Measurements from ENCODE around the gene IFI27.
"Not testable (repeated sequence)": the region's sequence is repeated elsewhere in the genome, so short reads cannot be mapped to it uniquely, and the experiment has no call there.

The IFI27 gene

DNA sequence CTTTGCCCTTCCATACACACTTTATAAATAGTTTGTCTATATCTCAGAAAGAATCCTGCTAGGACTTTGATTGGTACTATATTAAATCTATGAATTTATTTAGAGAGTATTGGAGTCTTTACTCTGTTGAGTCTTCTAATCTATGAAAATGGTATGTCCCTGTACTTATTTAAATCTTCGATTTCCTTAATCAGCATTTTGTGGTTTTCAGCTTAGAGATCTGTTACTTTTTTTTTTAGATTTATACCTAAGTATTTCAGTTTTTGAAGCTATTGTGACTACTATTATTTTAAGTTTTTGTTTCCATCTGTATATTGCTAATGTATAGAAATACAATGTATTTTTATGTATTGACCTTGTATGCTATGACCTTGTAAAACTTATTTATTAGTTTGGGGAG is 32.3 kb downstream of the IFI27 start:
- no peak for ATAC-seq
- Mint-ChIP-seq H3K36me3 (ENCODE audit: low read depth) (no peaks in the 10 kb centered on the region), H3K4me3 (no peak overlapping the region), H3K27me3 (no peaks in the 10 kb centered on the region), H3K27ac (no peak overlapping the region), H3K9me3 (no peaks in the 10 kb centered on the region), H3K4me1 (peaks cover 13% of the 10 kb centered on the region)
- DNase-seq, result no peak

DNA sequence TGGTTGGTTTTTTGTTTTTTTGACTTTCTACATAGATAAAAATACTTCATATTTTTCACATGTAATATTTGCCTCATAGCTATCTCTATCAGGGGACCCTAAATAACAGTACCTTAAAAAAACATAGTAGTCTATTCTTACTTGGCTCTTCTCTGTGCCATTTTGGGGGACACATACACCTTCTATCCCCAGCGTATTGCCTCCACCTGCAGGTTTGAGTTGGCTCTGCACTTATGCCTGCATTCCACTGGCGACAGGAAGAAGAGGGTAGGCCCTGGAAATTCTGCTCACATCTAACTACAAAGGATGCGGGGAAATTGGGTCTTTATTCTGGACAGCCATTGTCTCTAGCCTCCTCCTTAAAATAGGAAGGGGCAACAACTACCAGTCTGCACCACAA is 32.7 kb downstream of the IFI27 start:
- Mint-ChIP-seq H3K4me1 (peaks cover 13% of the 10 kb centered on the region), H3K4me3 (no peak overlapping the region), H3K36me3 (ENCODE audit: low read depth) (no peaks in the 10 kb centered on the region), H3K27ac (no peak overlapping the region), H3K27me3 (no peaks in the 10 kb centered on the region), H3K9me3 (no peaks in the 10 kb centered on the region)
- no peak for DNase-seq
- peak; percentile 40 for ATAC-seq

DNA sequence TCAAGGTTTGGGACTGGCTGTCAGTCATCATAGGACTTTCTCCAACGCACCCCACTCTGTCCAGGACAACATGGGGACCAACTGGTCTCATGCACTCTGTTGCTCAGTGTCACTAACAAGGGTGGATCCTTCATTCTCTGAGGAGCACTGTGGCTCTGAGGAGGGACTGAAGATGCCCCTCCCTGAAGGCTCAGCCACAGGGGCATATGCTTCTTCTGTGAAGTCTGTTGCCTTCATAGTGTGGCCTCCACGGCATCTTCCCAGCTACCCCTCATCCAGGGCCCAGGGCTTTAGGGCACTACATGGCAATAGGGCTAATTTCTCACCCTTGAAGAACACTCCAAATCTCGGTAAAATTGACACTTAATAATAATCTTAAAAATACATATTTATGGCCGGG is 33.2 kb downstream of the IFI27 start:
- peaks cover 13% of the 10 kb centered on the region for H3K4me1 Mint-ChIP-seq
- H3K27ac Mint-ChIP-seq, result no peak overlapping the region
- DNase-seq, result no peak
- no peak overlapping the region for H3K4me3 Mint-ChIP-seq
- no peaks in the 10 kb centered on the region for H3K9me3 Mint-ChIP-seq
- no peak for ATAC-seq
- H3K27me3 Mint-ChIP-seq, result no peaks in the 10 kb centered on the region
- no peaks in the 10 kb centered on the region for H3K36me3 Mint-ChIP-seq (ENCODE audit: low read depth)

DNA sequence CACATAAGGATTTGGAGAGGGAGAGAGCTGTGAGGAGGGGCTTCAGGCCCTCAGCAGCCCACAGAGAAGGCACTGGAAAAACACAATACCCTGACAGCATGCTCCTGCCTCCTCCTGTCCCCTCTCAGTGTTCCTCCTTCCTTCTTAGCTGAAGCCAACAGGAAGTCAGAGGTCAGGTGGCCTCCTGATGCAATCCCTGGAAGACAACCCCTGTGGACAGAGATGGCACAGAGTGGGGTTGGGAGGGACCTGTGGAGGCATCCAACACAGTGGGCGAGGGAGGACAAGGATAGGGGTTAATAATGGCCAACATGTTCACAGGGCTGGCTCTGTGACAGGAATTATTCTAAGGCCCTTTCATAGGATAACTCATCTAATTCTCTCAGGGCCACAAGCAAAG is 34.2 kb downstream of the IFI27 start:
- Mint-ChIP-seq H3K4me3 (no peak overlapping the region), H3K27me3 (no peaks in the 10 kb centered on the region), H3K36me3 (ENCODE audit: low read depth) (no peaks in the 10 kb centered on the region), H3K27ac (peak overlapping the region; percentile 47), H3K9me3 (no peaks in the 10 kb centered on the region), H3K4me1 (peaks cover 13% of the 10 kb centered on the region)
- ATAC-seq (no peak), DNase-seq (no peak)

DNA sequence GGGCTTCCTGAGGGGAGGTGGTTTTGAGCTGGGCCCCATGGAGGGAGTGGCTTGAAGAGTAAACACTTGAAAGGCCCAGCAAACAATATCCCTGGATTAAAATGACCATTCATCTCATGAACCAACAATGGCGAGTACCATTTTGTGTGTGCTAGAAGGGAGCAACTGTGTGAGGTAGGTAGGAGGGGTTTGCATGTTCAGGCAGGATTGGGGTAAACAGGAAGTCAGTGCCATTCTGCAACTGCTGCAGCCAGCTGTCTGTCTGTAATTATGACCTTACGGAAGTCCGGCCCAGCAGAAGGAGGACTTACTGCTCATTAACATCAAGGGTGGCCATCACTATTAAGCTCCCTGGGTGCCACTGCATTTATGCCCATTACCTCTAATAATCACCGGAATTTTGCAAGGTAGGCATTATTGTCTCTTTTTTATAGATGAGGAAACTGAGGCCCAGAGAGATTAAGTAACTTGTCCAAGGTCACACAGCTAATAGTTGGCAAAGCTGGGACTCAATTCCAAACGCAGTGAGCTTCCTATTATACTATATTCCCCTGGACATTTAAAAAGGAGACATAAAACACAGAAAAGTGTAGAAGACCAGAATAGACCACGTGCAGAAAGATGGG is 35.5 kb downstream of the IFI27 start:
- H3K27me3 Mint-ChIP-seq, result peaks cover 2% of the 10 kb centered on the region
- no peak overlapping the region for H3K4me3 Mint-ChIP-seq
- H3K9me3 Mint-ChIP-seq, result no peaks in the 10 kb centered on the region
- H3K4me1 Mint-ChIP-seq, result peaks cover 13% of the 10 kb centered on the region
- H3K36me3 Mint-ChIP-seq (ENCODE audit: low read depth), result no peaks in the 10 kb centered on the region
- no peak for DNase-seq
- ATAC-seq, result no peak
- H3K27ac Mint-ChIP-seq, result no peak overlapping the region

DNA sequence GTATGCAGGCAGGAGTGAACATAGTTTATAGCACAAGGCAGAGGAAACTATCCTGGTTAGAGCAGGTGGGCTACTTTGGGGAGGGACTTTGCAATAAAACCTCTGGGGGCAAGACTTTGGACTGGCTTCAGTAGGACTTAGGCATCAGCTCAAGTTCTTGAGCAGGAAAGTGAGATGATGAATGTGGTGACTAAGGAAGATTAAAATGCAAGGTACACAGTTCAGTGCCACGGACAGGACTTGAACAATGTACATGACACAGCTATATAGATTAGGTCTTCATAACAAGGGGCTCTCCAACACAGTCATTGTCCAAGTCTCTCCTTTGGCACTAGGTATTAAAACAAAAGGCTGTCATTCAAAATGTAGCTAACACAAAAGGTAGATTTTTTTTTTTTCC is 42.1 kb downstream of the IFI27 start:
- Mint-ChIP-seq H3K9me3 (no peaks in the 10 kb centered on the region), H3K36me3 (ENCODE audit: low read depth) (no peaks in the 10 kb centered on the region), H3K27me3 (peaks cover 4% of the 10 kb centered on the region), H3K27ac (no peak overlapping the region), H3K4me1 (peaks cover 5% of the 10 kb centered on the region), H3K4me3 (no peak overlapping the region)
- ATAC-seq, result no peak
- DNase-seq, result no peak

DNA sequence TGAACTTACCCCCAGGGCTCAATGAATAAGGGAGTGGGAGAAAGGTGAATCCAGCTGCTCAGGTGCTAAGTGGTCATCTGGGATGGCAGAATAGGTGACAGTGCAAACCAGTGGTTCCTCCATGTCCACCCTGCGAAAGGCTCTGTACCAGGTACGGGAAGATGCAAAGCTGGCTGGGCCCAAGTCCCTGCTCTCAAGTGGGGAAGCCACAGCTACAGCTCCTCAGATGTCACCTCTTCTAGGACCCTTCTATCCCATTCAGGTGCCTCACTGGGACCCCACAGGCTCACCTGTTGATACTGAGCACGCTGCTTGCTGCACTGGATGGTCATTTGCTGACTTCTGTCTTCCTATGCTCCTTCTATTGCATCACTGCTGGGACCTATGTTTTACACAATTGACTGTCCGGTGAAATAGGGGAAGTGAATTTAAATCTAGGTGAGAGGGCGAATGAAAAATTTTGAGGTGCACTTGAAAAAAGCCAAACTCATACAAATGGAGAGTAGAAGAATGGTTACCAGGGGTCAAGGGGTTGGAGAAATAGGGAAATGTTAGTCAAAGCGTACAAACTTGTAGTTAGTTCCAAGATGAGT is 43.3 kb downstream of the IFI27 start:
- ATAC-seq (no peak), DNase-seq (no peak)
- Mint-ChIP-seq H3K4me3 (no peak overlapping the region), H3K27ac (no peak overlapping the region), H3K36me3 (ENCODE audit: low read depth) (no peaks in the 10 kb centered on the region), H3K9me3 (no peaks in the 10 kb centered on the region), H3K27me3 (peaks cover 4% of the 10 kb centered on the region), H3K4me1 (peaks cover 16% of the 10 kb centered on the region)

DNA sequence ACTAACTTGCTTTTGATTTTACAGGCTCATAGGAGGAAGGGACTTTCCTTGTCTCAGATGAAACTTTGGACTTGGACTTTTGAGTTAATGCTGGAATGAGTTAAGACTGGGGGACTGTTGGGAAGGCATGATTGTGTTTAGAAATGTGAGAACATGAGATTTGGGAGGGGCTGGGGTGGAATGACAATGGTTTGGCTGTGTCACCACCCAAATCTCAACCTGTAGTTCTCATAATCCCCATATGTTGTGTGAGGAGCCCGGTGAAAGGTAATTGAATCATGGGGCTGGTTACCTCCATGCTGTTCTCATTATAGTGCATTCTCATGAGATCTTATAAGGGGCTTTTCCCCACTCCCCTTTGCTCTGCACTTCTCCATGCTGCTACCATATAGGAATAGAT is 45.6 kb downstream of the IFI27 start:
- ATAC-seq; H3K27me3 Mint-ChIP-seq; H3K27ac Mint-ChIP-seq; H3K36me3 Mint-ChIP-seq (ENCODE audit: low read depth); DNase-seq; H3K9me3 Mint-ChIP-seq; H3K4me3 Mint-ChIP-seq: not testable (repeated sequence)
- peaks cover 23% of the 10 kb centered on the region for H3K4me1 Mint-ChIP-seq

DNA sequence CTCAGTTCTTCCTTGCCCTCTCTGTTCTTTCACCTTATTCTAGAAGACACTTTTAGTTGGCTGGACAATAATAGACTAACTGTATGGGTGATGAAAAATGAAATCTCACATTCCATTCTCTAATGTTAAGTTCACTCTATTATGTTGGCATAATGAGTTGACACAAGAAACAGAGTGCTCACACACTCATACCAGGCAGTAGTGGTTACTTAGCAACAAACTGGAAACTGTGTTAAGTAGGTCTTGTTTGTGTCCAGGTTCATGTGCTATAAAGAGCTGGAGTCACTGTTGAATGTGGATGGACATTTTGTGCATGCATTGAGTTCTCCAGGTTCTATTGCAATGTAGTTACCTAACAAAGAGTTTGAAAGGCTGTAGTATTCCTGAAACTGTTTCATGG is 46.7 kb downstream of the IFI27 start:
- peaks cover 2% of the 10 kb centered on the region for H3K27me3 Mint-ChIP-seq
- no peaks in the 10 kb centered on the region for H3K9me3 Mint-ChIP-seq
- no peak overlapping the region for H3K27ac Mint-ChIP-seq
- no peak for DNase-seq
- no peak overlapping the region for H3K4me3 Mint-ChIP-seq
- no peak for ATAC-seq
- H3K36me3 Mint-ChIP-seq (ENCODE audit: low read depth), result no peaks in the 10 kb centered on the region
- H3K4me1 Mint-ChIP-seq, result peaks cover 31% of the 10 kb centered on the region

DNA sequence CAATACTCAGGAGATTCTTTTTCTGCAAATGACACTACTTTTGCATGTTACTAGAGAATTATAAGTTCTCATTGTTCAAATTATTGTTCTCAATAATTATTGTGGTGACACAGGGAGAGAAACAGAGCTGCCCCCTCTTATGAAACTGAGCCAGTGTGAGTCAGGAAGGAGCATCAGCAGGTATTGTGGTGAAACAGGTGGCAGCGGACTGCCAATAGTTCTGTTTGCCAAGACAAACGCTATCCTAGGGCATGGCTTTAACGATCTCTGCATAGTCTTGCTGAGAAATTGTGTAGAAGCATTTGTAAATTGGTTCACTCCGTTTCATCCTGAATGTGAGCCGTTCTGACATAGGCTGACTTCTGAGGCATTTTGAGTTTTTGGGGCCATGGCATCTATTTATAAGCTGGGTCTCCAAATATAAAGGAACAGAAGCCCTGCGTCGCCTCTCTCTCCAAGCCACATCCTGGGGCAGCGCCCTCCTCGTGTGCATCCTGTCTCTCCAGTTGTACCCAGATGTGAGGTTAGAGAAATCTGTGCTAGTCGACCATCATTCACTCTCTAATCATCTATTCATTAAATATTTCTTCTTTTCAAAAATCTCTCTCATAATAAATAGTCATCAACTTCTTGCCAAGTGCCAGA is 47.8 kb downstream of the IFI27 start:
- no peak for DNase-seq
- peak; percentile 74 for ATAC-seq
- H3K9me3 Mint-ChIP-seq, result no peaks in the 10 kb centered on the region
- H3K36me3 Mint-ChIP-seq (ENCODE audit: low read depth), result no peaks in the 10 kb centered on the region
- H3K4me3 Mint-ChIP-seq, result no peak overlapping the region
- no peaks in the 10 kb centered on the region for H3K27me3 Mint-ChIP-seq
- H3K4me1 Mint-ChIP-seq, result peaks cover 35% of the 10 kb centered on the region
- no peak overlapping the region for H3K27ac Mint-ChIP-seq

DNA sequence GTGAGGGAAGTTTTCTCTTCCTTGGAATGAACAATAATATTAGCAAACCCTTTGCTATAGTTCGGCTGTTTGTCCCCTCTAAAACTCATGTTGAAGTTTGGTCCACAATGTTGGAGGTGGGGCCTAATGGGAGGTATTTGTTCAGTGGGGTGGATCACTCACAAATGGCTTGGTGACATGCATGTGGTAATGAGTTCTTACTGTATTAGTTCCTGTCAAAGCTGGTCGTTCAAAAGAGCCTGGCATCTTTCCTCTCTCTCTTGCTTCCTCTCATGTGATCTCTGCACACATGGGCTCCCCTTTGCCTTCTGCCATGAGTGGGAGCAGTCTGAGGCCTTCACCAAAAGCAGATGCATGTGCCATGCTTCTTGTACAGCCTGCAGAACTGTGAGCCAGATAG is 50.5 kb downstream of the IFI27 start:
- Mint-ChIP-seq H3K9me3 (no peaks in the 10 kb centered on the region), H3K4me3 (no peak overlapping the region), H3K27me3 (no peaks in the 10 kb centered on the region), H3K36me3 (ENCODE audit: low read depth) (no peaks in the 10 kb centered on the region), H3K27ac (no peak overlapping the region), H3K4me1 (peaks cover 51% of the 10 kb centered on the region)
- DNase-seq (no peak), ATAC-seq (no peak)

DNA sequence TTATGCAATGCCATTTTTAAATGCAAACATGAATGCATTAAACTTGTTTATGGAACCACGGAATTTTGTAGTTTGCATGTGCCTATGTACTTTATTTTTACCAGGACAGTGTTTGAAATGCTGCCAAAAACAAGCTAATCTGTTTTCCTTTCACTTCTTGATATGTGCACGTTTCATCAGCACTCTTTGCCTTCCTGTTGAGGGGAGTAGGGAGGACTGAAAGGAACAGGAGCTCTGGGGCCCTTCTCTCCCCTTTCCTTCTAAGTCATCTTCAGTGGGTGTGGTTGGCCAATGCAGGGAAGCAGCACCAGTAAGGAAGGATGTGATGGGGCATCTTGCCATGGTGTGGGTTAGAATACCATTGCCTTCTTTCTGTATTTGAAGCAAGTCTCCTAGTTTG is 51.4 kb downstream of the IFI27 start:
- Mint-ChIP-seq H3K36me3 (ENCODE audit: low read depth) (no peaks in the 10 kb centered on the region), H3K4me1 (peaks cover 51% of the 10 kb centered on the region), H3K9me3 (no peaks in the 10 kb centered on the region), H3K27me3 (no peaks in the 10 kb centered on the region), H3K27ac (no peak overlapping the region), H3K4me3 (no peak overlapping the region)
- DNase-seq (no peak), ATAC-seq (no peak)

DNA sequence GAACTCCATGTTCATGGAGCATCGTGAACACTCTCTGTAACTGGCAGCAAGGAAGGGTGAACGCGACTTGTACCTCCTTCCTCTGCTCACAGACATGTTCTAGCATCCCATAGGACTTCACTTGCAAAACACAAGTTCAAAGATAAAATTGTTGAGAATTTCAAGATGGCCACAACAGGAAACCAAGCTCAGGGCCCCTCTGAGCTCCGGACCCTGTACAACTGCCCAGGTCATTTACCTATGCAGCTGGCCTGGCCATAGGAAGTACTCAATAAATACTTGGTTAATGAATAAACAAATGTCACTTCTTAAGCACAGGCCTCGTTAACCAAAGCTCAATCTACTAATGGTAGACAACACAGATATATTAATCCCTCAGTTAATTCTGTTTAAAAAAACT is 51.9 kb downstream of the IFI27 start:
- Mint-ChIP-seq H3K27me3 (no peaks in the 10 kb centered on the region), H3K9me3 (no peaks in the 10 kb centered on the region), H3K27ac (no peak overlapping the region), H3K4me3 (no peak overlapping the region), H3K4me1 (peaks cover 49% of the 10 kb centered on the region), H3K36me3 (ENCODE audit: low read depth) (no peaks in the 10 kb centered on the region)
- DNase-seq (no peak), ATAC-seq (no peak)

DNA sequence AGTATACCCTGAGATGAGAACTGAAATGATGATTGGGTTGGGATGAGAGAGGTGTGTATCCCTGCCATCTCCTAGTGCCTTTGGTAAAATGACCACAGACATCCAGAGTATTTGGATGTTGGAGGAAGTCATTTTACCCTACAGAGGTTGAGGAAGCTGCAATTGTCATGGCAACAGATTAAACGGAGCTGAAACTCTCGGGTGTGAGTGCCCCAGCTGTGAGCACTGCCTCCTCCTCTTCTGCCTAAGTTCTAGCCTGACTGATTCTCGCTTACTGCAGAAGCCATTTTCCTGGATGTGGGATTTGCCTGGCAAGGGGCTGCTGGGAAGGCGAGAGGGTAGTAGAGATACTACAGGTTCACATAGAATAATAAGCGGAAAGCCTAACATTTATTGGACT is 53.3 kb downstream of the IFI27 start:
- Mint-ChIP-seq H3K9me3 (no peaks in the 10 kb centered on the region), H3K27me3 (no peaks in the 10 kb centered on the region), H3K4me1 (peaks cover 36% of the 10 kb centered on the region), H3K36me3 (ENCODE audit: low read depth) (no peaks in the 10 kb centered on the region), H3K4me3 (no peak overlapping the region), H3K27ac (no peak overlapping the region)
- DNase-seq (no peak), ATAC-seq (no peak)

DNA sequence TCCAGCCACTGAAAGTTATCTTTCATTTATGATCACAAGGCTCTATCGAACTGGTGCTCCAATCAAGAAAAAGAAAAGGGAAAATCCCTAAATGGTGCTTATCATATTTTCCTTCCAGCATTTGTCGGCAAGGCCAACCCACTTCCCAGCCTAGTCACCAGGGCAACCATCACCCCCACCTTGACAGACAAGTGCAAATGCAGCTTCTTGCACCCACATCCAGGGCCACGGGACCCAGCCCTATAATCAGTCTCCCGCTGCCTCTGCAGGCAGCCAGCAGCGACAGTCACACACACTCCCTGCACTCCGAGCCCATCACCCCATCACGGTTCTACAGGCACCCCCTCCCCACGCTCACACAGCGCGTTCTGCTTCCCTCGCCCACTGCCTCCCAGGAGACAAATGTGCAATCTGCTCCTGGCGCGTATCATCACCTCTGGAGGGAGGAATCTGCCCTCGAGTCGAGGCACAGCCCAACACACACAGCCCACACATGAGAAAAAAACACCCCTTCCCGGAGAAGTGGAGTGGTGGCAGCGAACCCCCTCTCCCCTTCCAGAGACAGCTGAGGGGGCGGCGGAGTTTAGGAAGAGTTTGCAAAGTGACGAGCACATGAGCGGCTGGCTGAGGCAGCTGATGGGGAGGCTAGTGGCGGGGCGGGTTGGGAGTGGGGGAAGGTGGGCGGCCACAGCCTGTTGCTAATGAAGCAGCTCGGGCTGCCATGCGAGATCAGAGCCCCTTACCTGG is 54.3 kb downstream of the IFI27 start:
- peak; percentile 43 for DNase-seq
- Mint-ChIP-seq H3K4me3 (no peak overlapping the region), H3K9me3 (no peaks in the 10 kb centered on the region), H3K36me3 (ENCODE audit: low read depth) (no peaks in the 10 kb centered on the region), H3K4me1 (peaks cover 33% of the 10 kb centered on the region), H3K27ac (peak overlapping the region; percentile 14), H3K27me3 (no peaks in the 10 kb centered on the region)
- ATAC-seq, result peak; percentile 86
